Stimulated activated naive CD8-positive, alpha-beta T cell treated with anti-CD3 and anti-CD28 coated beads, Interleukin-15, Interleukin-2, amounts not matched to agents 100 ng/mL and 50 ng/mL, for 24 hours (primary cell): ENCODE measurements around the gene VEGFB.
A peak's percentile ranks its signal among the peaks of the same experiment; 100 is the strongest.

Experiments
- H3K27ac Mint-ChIP-seq: one replicate; pipeline ENCODE4 v1.8.0; 2021; ENCODE audit warnings: mild to moderate bottlenecking, mixed read lengths
- H3K27me3 Mint-ChIP-seq: one replicate; pipeline ENCODE4 v1.8.0; 2021; ENCODE audit warnings: mixed read lengths
- H3K36me3 Mint-ChIP-seq: one replicate; pipeline ENCODE4 v1.8.0; 2021; ENCODE audit warnings: low read depth, mixed read lengths
- H3K4me1 Mint-ChIP-seq: one replicate; pipeline ENCODE4 v1.8.0; 2021; ENCODE audit warnings: low read depth, mixed read lengths
- H3K4me3 Mint-ChIP-seq: one replicate; pipeline ENCODE4 v1.8.0; 2021; ENCODE audit warnings: mild to moderate bottlenecking, mixed read lengths
- H3K9me3 Mint-ChIP-seq: one replicate; pipeline ENCODE4 v1.8.0; 2021; ENCODE audit warnings: mixed read lengths

Gene VEGFB

GRCh38 chr11:64223001-64223651, 11.3 kb upstream of the VEGFB start:
- H3K4me1 Mint-ChIP-seq, result peaks cover 18% of the 10 kb centered on the region
- H3K27me3 Mint-ChIP-seq, result no peaks in the 10 kb centered on the region
- no peaks in the 10 kb centered on the region for H3K9me3 Mint-ChIP-seq
- H3K4me3 Mint-ChIP-seq, result no peak overlapping the region
- no peak overlapping the region for H3K27ac Mint-ChIP-seq
- peaks cover 14% of the 10 kb centered on the region for H3K36me3 Mint-ChIP-seq

- no peaks in the 10 kb centered on the region for H3K9me3 Mint-ChIP-seq
- H3K4me1 Mint-ChIP-seq, result peaks cover 29% of the 10 kb centered on the region
- H3K4me3 Mint-ChIP-seq, result peak overlapping the region; percentile 87
- H3K27ac Mint-ChIP-seq, result peak overlapping the region; percentile 28
- peaks cover 5% of the 10 kb centered on the region for H3K36me3 Mint-ChIP-seq
- H3K27me3 Mint-ChIP-seq, result no peaks in the 10 kb centered on the region
These were observed 10.1 kb upstream of the VEGFB start for GRCh38 chr11:64224151-64224890.

GRCh38 chr11:64224891-64225607, 9.3 kb upstream of the VEGFB start:
- no peaks in the 10 kb centered on the region for H3K9me3 Mint-ChIP-seq
- H3K36me3 Mint-ChIP-seq, result peaks cover 5% of the 10 kb centered on the region
- no peaks in the 10 kb centered on the region for H3K27me3 Mint-ChIP-seq
- H3K4me3 Mint-ChIP-seq, result peak overlapping the region; percentile 87
- H3K4me1 Mint-ChIP-seq, result peaks cover 36% of the 10 kb centered on the region
- H3K27ac Mint-ChIP-seq, result peak overlapping the region; percentile 74

GRCh38 chr11:64225608-64226506, 8.5 kb upstream of the VEGFB start, which contains the start of the genes NUDT22 and TRPT1:
Gene NUDT22 (plus strand): TSS chr11:64226274. CDS start chr11:64226653, 379 bp downstream.
Gene TRPT1 (minus strand): TSS chr11:64226186. CDS start chr11:64225860, 326 bp downstream.
- Mint-ChIP-seq H3K27ac (peak within 1 kb of the TSS; percentile 81), H3K36me3 (peaks cover 5% of the 10 kb centered on the region), H3K4me3 (peak within 1 kb of the TSS; percentile 87), H3K4me1 (peaks cover 39% of the 10 kb centered on the region), H3K9me3 (no peaks in the 10 kb centered on the region), H3K27me3 (no peaks in the 10 kb centered on the region)

GRCh38 chr11:64226507-64227051, 7.8 kb upstream of the VEGFB start:
- Mint-ChIP-seq H3K27me3 (no peaks in the 10 kb centered on the region), H3K4me1 (peaks cover 44% of the 10 kb centered on the region), H3K36me3 (peaks cover 5% of the 10 kb centered on the region), H3K27ac (peak overlapping the region; percentile 77), H3K9me3 (no peaks in the 10 kb centered on the region), H3K4me3 (peak overlapping the region; percentile 87)

GRCh38 chr11:64227405-64227956, 6.9 kb upstream of the VEGFB start:
- peak overlapping the region; percentile 77 for H3K27ac Mint-ChIP-seq
- peak overlapping the region; percentile 87 for H3K4me3 Mint-ChIP-seq
- peaks cover 51% of the 10 kb centered on the region for H3K4me1 Mint-ChIP-seq
- H3K9me3 Mint-ChIP-seq, result no peaks in the 10 kb centered on the region
- no peaks in the 10 kb centered on the region for H3K27me3 Mint-ChIP-seq
- H3K36me3 Mint-ChIP-seq, result peaks cover 5% of the 10 kb centered on the region

GRCh38 chr11:64229090-64229743, 5.2 kb upstream of the VEGFB start:
- Mint-ChIP-seq H3K36me3 (no peaks in the 10 kb centered on the region), H3K27ac (peak overlapping the region; percentile 85), H3K27me3 (no peaks in the 10 kb centered on the region), H3K4me1 (peaks cover 60% of the 10 kb centered on the region), H3K9me3 (no peaks in the 10 kb centered on the region), H3K4me3 (peak overlapping the region; percentile 86)

GRCh38 chr11:64229744-64230170, 4.6 kb upstream of the VEGFB start:
- Mint-ChIP-seq H3K27me3 (no peaks in the 10 kb centered on the region), H3K9me3 (no peaks in the 10 kb centered on the region), H3K36me3 (no peaks in the 10 kb centered on the region), H3K4me1 (peaks cover 60% of the 10 kb centered on the region), H3K27ac (peak overlapping the region; percentile 85), H3K4me3 (peak overlapping the region; percentile 86)

- Mint-ChIP-seq H3K36me3 (no peaks in the 10 kb centered on the region), H3K27me3 (no peaks in the 10 kb centered on the region), H3K4me1 (peaks cover 58% of the 10 kb centered on the region), H3K9me3 (no peaks in the 10 kb centered on the region), H3K4me3 (peak within 1 kb of the TSS; percentile 86), H3K27ac (peak within 1 kb of the TSS; percentile 85)
These were observed 4.0 kb upstream of the VEGFB start, which contains the start of gene DNAJC4 for GRCh38 chr11:64230171-64230984. Gene DNAJC4 (plus strand): TSS chr11:64230548. CDS start chr11:64230855, 307 bp downstream.

- no peaks in the 10 kb centered on the region for H3K36me3 Mint-ChIP-seq
- peak overlapping the region; percentile 86 for H3K4me3 Mint-ChIP-seq
- H3K27ac Mint-ChIP-seq, result peak overlapping the region; percentile 85
- no peaks in the 10 kb centered on the region for H3K9me3 Mint-ChIP-seq
- H3K4me1 Mint-ChIP-seq, result peaks cover 59% of the 10 kb centered on the region
- no peaks in the 10 kb centered on the region for H3K27me3 Mint-ChIP-seq
These were observed 3.4 kb upstream of the VEGFB start for GRCh38 chr11:64230985-64231365.

GRCh38 chr11:64231546-64231945, 2.8 kb upstream of the VEGFB start:
- peak overlapping the region; percentile 21 for H3K27ac Mint-ChIP-seq
- H3K9me3 Mint-ChIP-seq, result no peaks in the 10 kb centered on the region
- no peaks in the 10 kb centered on the region for H3K36me3 Mint-ChIP-seq
- H3K27me3 Mint-ChIP-seq, result no peaks in the 10 kb centered on the region
- H3K4me1 Mint-ChIP-seq, result peaks cover 59% of the 10 kb centered on the region
- peak overlapping the region; percentile 86 for H3K4me3 Mint-ChIP-seq

- no peaks in the 10 kb centered on the region for H3K27me3 Mint-ChIP-seq
- H3K9me3 Mint-ChIP-seq, result no peaks in the 10 kb centered on the region
- no peaks in the 10 kb centered on the region for H3K36me3 Mint-ChIP-seq
- H3K4me1 Mint-ChIP-seq, result peaks cover 56% of the 10 kb centered on the region
- H3K4me3 Mint-ChIP-seq, result peak overlapping the region; percentile 86
- no peak overlapping the region for H3K27ac Mint-ChIP-seq
These were observed 2.0 kb upstream of the VEGFB start for GRCh38 chr11:64232182-64232966.
